Measurements from ENCODE around the gene AMIGO1. TPM values are rescaled to one million over a fixed set of nuclear protein-coding genes. Genes with fewer than 3 reads are reported as not detected.

Gene AMIGO1
- total and polyA plus RNA-seq, 2 of the 8 experiments (the other 6 are each of a cell fraction or from before 2014, with no cell fraction given) = 1.5 to 2.7 TPM

DNA sequence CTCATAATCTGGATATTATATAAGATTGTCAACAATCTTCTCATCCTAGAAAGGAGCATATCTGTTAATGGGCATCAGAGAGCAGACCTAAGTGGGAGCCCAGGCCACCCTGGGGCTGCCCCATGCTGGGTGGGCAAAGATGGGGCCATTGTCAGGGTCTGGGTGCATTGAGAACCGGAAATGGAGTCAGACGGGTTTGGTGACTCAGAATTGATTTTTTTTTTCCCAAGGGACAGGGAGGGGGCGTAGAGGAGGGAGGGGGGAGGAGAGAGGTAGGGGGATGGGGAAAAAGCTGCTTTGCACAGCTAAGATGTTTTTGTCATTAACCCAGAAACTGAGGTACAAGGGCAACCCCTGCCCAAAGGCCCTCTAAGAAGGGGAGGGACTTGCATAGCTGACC lies 24.5 kb downstream of the AMIGO1 start:
- no peak overlapping the region for H4K5ac ChIP-seq (ENCODE audit: insufficient read length, low read depth, low read length)
- peak overlapping the region; percentile 69 for H4K91ac ChIP-seq (replicated peaks; ENCODE audit: insufficient read length, low read length)
- no peaks in the 10 kb centered on the region for H3K9me3 ChIP-seq (ENCODE audit: insufficient read depth in 2 of 2, low read depth in 1 of 2, low read length in 1 of 2)
- H3K23ac ChIP-seq (ENCODE audit: insufficient read length) = no peak overlapping the region
- ChIA-PET POLR2A (ENCODE audit: partially characterized antibody) (interaction anchor here (0.6 to 3.1 kb wide), 6 partner anchors 9 to 124 kb away, joined by 3 to 17 read pairs (median 8); partner anchors contain the start of genes AMIGO1, CYB561D1 and PSMA5), CTCF (ENCODE audit: partially characterized antibody) (interaction anchor here (0.6 to 43.7 kb wide), 7 partner anchors 9 to 180 kb away, joined by 3 to 1755 read pairs (median 3); partner anchors contain the start of genes AMIGO1, CYB561D1 and GPR61)
- no peak overlapping the region for H3K56ac ChIP-seq (replicated peaks; ENCODE audit: insufficient read length, low read depth, low read length)
- H2BK120ac ChIP-seq (replicated peaks; ENCODE audit: low read depth, low read length) = no peak overlapping the region
- no peak overlapping the region for H2AK5ac ChIP-seq (ENCODE audit: low read depth, low read length)
- peak overlapping the region; percentile 94 to 99 for H3K4me2 ChIP-seq (ENCODE audit: insufficient read depth in 1 of 2, low read depth in 2 of 2, low read length in 2 of 2)
- H2BK20ac ChIP-seq (ENCODE audit: low read length) = no peak overlapping the region
- H2BK12ac ChIP-seq (ENCODE audit: low read depth, low read length) = no peak overlapping the region
- H2BK15ac ChIP-seq (ENCODE audit: low read length) = no peak overlapping the region
- 20% methylated on average over 2 of the region's 3 CpGs; no CpG with 5 or more reads in 1 of the 2 experiments for WGBS, 2 experiments (ENCODE audit: extremely low coverage in 1 of 2, insufficient coverage in 1 of 2, insufficient read length in 1 of 2, insufficient replicate concordance in 2 of 2, low coverage in 1 of 2, low lambda C conversion rate in 2 of 2, missing lambda C conversion rate in 1 of 2)
- H3K4ac ChIP-seq (replicated peaks; ENCODE audit: insufficient read length, low read depth, low read length) = no peak overlapping the region
- H3K23me2 ChIP-seq (ENCODE audit: low read depth, low read length) = peaks cover 16% of the 10 kb centered on the region
- peak overlapping the region; percentile 63 to 83 (median 78); a peak in 7 of 8 replicates for H3K4me3 ChIP-seq (ENCODE audit: extremely low read depth in 1 of 4, insufficient read depth in 2 of 4, low read depth in 3 of 4, low read length in 4 of 4)
- H3K79me1 ChIP-seq (ENCODE audit: low read depth, low read length) = no peaks in the 10 kb centered on the region
- H3K27ac ChIP-seq (ENCODE audit: low read depth, low read length) = no peak overlapping the region
- no peaks in the 10 kb centered on the region; a peak in 1 of 7 replicates for H3K27me3 ChIP-seq (replicated peaks in 1 of 4; ENCODE audit: control insufficient read depth in 3 of 4, extremely low read depth in 1 of 4, insufficient read depth in 3 of 4, low read length in 3 of 4)
- 0 out of 2 replicates have a peak overlapping the region, but pooled peaks have one; percentile 95 for H2BK5ac ChIP-seq (ENCODE audit: low read depth, low read length)
- FAIRE-seq (no peak), DNase-seq (ENCODE audit: low read depth in 1 of 2, low spot score in 2 of 2) (no peak)
- 0 out of 2 replicates have a peak overlapping the region, but pooled peaks have one; percentile 97 for H3K18ac ChIP-seq (ENCODE audit: extremely low read depth, low read length)
- H3K79me2 ChIP-seq (ENCODE audit: control insufficient read depth in 1 of 2, insufficient read depth in 2 of 2, low read length in 2 of 2) = no peaks in the 10 kb centered on the region
- no peak overlapping the region for H3K14ac ChIP-seq (ENCODE audit: insufficient read length)
- H3K4me1 ChIP-seq (replicated peaks in 1 of 4; ENCODE audit: control insufficient read depth in 3 of 4, insufficient read depth in 4 of 4, low read length in 3 of 4) = peaks cover 0 to 9% (median 2%) of the 10 kb centered on the region in 4 experiments; a peak in 3 of 7 replicates
- H2AFZ ChIP-seq (ENCODE audit: low read length) = no peak overlapping the region
- H4K8ac ChIP-seq (ENCODE audit: extremely low read depth, insufficient read depth, low read length) = no peak overlapping the region
- H4K20me1 ChIP-seq (replicated peaks in 1 of 2; ENCODE audit: control insufficient read depth in 1 of 2, insufficient read depth in 2 of 2, low read length in 2 of 2) = no peaks in the 10 kb centered on the region
- H3K9ac ChIP-seq (replicated peaks in 1 of 4; ENCODE audit: extremely low read depth in 1 of 4, low read depth in 3 of 4, low read length in 3 of 4) = no peak overlapping the region; a peak in 1 of 7 replicates
- H3K36me3 ChIP-seq (ENCODE audit: control insufficient read depth in 2 of 4, insufficient read depth in 4 of 4, low read length in 3 of 4) = no peaks in the 10 kb centered on the region
- TF ChIP-seq JUND (IDR thresholded peaks at IDR 0.05; ENCODE audit: low read length) = no peak
- no peak for TF ChIP-seq POU5F1 (IDR thresholded peaks at IDR 0.05; ENCODE audit: low read depth, low read length)
- no peak for TF ChIP-seq YY1 (IDR thresholded peaks at IDR 0.05; ENCODE audit: low read depth, low read length)
- no peak for TF ChIP-seq TBP (IDR thresholded peaks at IDR 0.05; ENCODE audit: low read depth, low read length)
- TF ChIP-seq E2F6 (IDR thresholded peaks at IDR 0.05) = no peak
- TF ChIP-seq FOSL1 (IDR thresholded peaks at IDR 0.05; ENCODE audit: insufficient read depth, low read depth, low read length) = no peak
- TF ChIP-seq RAD21 (IDR thresholded peaks at IDR 0.05 in 1 of 2, conservative IDR thresholded peaks at IDR 0.05 in 1 of 2; ENCODE audit: low read depth in 2 of 2, low read length in 2 of 2) = no peak
- no peak for TF ChIP-seq HDAC2 (IDR thresholded peaks at IDR 0.05; ENCODE audit: borderline replicate concordance in 1 of 2, low read depth in 2 of 2, low read length in 2 of 2)
